Esophagus (tissue), 2 donors: ENCODE results near the gene ZNF268. TPM values are rescaled to one million over a fixed set of nuclear protein-coding genes. Genes with fewer than 3 reads are reported as not detected.
"Not testable (repeated sequence)": the region's sequence is repeated elsewhere in the genome, so short reads cannot be mapped to it uniquely, and the experiment has no call there.

Experiments
- H3K27ac ChIP-seq, 2 donors: one replicate each; pipeline ENCODE4 v1.5.1; 2013; ENCODE audit warnings: low read depth in 2 of 2, mild to moderate bottlenecking in 2 of 2, inconsistent platforms in 1 of 2, low read length in 1 of 2, moderate library complexity in 1 of 2
- H3K27me3 ChIP-seq, 2 donors: one replicate each; pipeline ENCODE4 v1.6.1; 2013; ENCODE audit warnings: low read length in 2 of 2, control low read depth in 1 of 2, mild to moderate bottlenecking in 1 of 2; ENCODE audit not compliant: insufficient read depth in 2 of 2, control insufficient read depth in 1 of 2
- H3K36me3 ChIP-seq, 2 donors: one replicate each; pipeline ENCODE4 v1.6.1; 2013; ENCODE audit warnings: low read length in 1 of 2; ENCODE audit not compliant: control insufficient read depth in 2 of 2, insufficient read depth in 2 of 2
- H3K4me1 ChIP-seq, 2 donors: one replicate each; pipeline ENCODE4 v1.6.1; 2013; ENCODE audit warnings: low read length in 1 of 2; ENCODE audit not compliant: control insufficient read depth in 2 of 2, insufficient read depth in 2 of 2
- H3K4me3 ChIP-seq, 2 donors: one replicate each; pipeline ENCODE4 v1.5.1; 2013; ENCODE audit warnings: low read length in 2 of 2, mild to moderate bottlenecking in 2 of 2, low read depth in 1 of 2, moderate library complexity in 1 of 2
- H3K9me3 ChIP-seq, 2 donors: one replicate each; pipeline ENCODE4 v1.6.1; 2013; ENCODE audit warnings: mild to moderate bottlenecking in 2 of 2, low read depth in 1 of 2, low read length in 1 of 2, moderate library complexity in 1 of 2; ENCODE audit not compliant: control insufficient read depth in 2 of 2, insufficient read depth in 1 of 2
- WGBS, 2 donors: extraction: QIAGEN DNeasy Blood & Tissue Kit; methylation state at CpG; one replicate each; pipeline ENCODE4 v1.1.7; 2013; 5-methylcytosine and 5-hydroxymethylcytosine counted together
- polyA plus RNA-seq, 2 donors: library from polyadenylated mRNA; stranded (reverse); fragments of 200-250 nt; gene quantifications; one replicate each; pipeline ENCODE4 v1.2.3, GENCODE V29; 2013
- donor health status: healthy with polysubstance abuse.
- donor health status: Bipolar disorder and iron deficiency.

The ZNF268 gene
- polyA plus RNA-seq, 2 donors = 3.3 to 6.2 TPM

GRCh38 chr12:133235401-133236112 is 54.3 kb downstream of the ZNF268 start, which contains the start of gene ANHX:
TSS of gene ANHX (minus strand) at chr12:133235877. CDS start at chr12:133234356, 1,521 bp downstream.
- no peak within 1 kb of the TSS for H3K27ac ChIP-seq
- WGBS, 2 donors = 46 to 52% methylated on average over 51 to 61 of the region's 61 CpGs
- H3K4me1 ChIP-seq = no peaks in the 10 kb centered on the region
- H3K4me3 ChIP-seq = no peak within 1 kb of the TSS
- no peaks in the 10 kb centered on the region for H3K27me3 ChIP-seq
- no peaks in the 10 kb centered on the region for H3K36me3 ChIP-seq
- H3K9me3 ChIP-seq = peaks cover 25 to 27% of the 10 kb centered on the region in 2 donors

- no peaks in the 10 kb centered on the region for H3K36me3 ChIP-seq
- no peak overlapping the region for H3K27ac ChIP-seq
- H3K27me3 ChIP-seq = no peaks in the 10 kb centered on the region
- 51 to 58% methylated on average over 34 to 44 of the region's 44 CpGs for WGBS, 2 donors
- no peaks in the 10 kb centered on the region for H3K4me1 ChIP-seq
- H3K9me3 ChIP-seq = peaks cover 24% of the 10 kb centered on the region in 2 donors
- no peak overlapping the region for H3K4me3 ChIP-seq
Observed at GRCh38 chr12:133236144-133236543, 54.8 kb downstream of the ZNF268 start.

GRCh38 chr12:133236556-133236955 is 55.3 kb downstream of the ZNF268 start:
- no peaks in the 10 kb centered on the region for H3K36me3 ChIP-seq
- H3K9me3 ChIP-seq = peaks cover 19 to 21% of the 10 kb centered on the region in 2 donors
- 87 to 93% methylated on average over 12 of the region's 12 CpGs for WGBS, 2 donors
- H3K27ac ChIP-seq = no peak overlapping the region
- H3K4me3 ChIP-seq = no peak overlapping the region
- H3K4me1 ChIP-seq = no peaks in the 10 kb centered on the region
- no peaks in the 10 kb centered on the region for H3K27me3 ChIP-seq

GRCh38 chr12:133251732-133252131 is 70.4 kb downstream of the ZNF268 start:
- WGBS, 2 donors = 55 to 58% methylated on average over 6 of the region's 6 CpGs
- Histone ChIP-seq H3K36me3 (no peaks in the 10 kb centered on the region), H3K4me3 (no peak overlapping the region), H3K9me3 (peaks cover 2 to 3% of the 10 kb centered on the region in 2 donors), H3K27ac (no peak overlapping the region), H3K4me1 (no peaks in the 10 kb centered on the region), H3K27me3 (no peaks in the 10 kb centered on the region)

GRCh38 chr12:133255833-133256232 is 74.5 kb downstream of the ZNF268 start:
- 24 to 31% methylated on average over 1 of the region's 1 CpG for WGBS, 2 donors
- not testable (repeated sequence) for H3K27me3 ChIP-seq, H3K9me3 ChIP-seq, H3K27ac ChIP-seq, H3K4me3 ChIP-seq, H3K4me1 ChIP-seq, H3K36me3 ChIP-seq

GRCh38 chr12:133256321-133256720 is 75.0 kb downstream of the ZNF268 start:
- H3K27ac ChIP-seq = no peak overlapping the region
- WGBS, 2 donors = 29 to 39% methylated on average over 1 of the region's 1 CpG
- H3K36me3 ChIP-seq = no peaks in the 10 kb centered on the region

GRCh38 chr12:133264173-133264572 is 82.9 kb downstream of the ZNF268 start:
- whole genome bisulfite sequencing, 2 donors = 83 to 89% methylated on average over 33 of the region's 33 CpGs
- Histone ChIP-seq H3K9me3 (no peaks in the 10 kb centered on the region), H3K27me3 (no peaks in the 10 kb centered on the region), H3K4me1 (no peaks in the 10 kb centered on the region), H3K4me3 (no peak overlapping the region), H3K36me3 (no peaks in the 10 kb centered on the region), H3K27ac (no peak overlapping the region)

More at GRCh38 chr12:133256321-133256720, 75.0 kb downstream of the ZNF268 start:
- Histone ChIP-seq H3K27me3 (no peaks in the 10 kb centered on the region), H3K9me3 (peaks cover 2 to 3% of the 10 kb centered on the region in 2 donors), H3K4me1 (no peaks in the 10 kb centered on the region), H3K4me3 (no peak overlapping the region)

Other genes with a start within 250 kb of the ZNF268 start
- gene ZNF605, start 225.2 kb upstream of the ZNF268 start, polyA plus RNA-seq = 1 to 10 TPM; 1.9 to 4.3 TPM
- 1 to 10 TPM; 2.8 to 3.4 TPM for gene ZNF26, start 195.1 kb upstream of the ZNF268 start, polyA plus RNA-seq
- gene ZNF84, start 144.0 kb upstream of the ZNF268 start, polyA plus RNA-seq = 1 to 10 TPM; 5.1 to 8.2 TPM
- gene ZNF140, start 100.6 kb upstream of the ZNF268 start, polyA plus RNA-seq = 10 to 100 TPM in 1 of 2 donors, 1 to 10 TPM in 1; 9.0 to 12.3 TPM
- gene ZNF891, start 51.2 kb upstream of the ZNF268 start, polyA plus RNA-seq = under 1 TPM; 0.26 to 0.75 TPM
- gene ZNF10, start 50.9 kb upstream of the ZNF268 start, polyA plus RNA-seq = 1 to 10 TPM; 3.0 to 5.5 TPM
- gene ANHX, start 54.4 kb downstream of the ZNF268 start, polyA plus RNA-seq = not detected